Mesendoderm (in vitro differentiated cells): Measurements from ENCODE around the gene CAV2.

Experiments
- DNase-seq: peaks from one replicate; pipeline ENCODE4 v3.0.0; 2013
- H2AK5ac ChIP-seq: 2 replicates; pipeline ENCODE4 v1.6.1; 2013; ENCODE audit warnings: low read length, inconsistent platforms
- H2BK120ac ChIP-seq: 2 replicates; pipeline ENCODE4 v1.6.1; 2013; ENCODE audit warnings: low read depth, mild to moderate bottlenecking, low read length, moderate library complexity, mixed read lengths
- H2BK15ac ChIP-seq: replicated peaks from 2 replicates; pipeline ENCODE4 v1.6.1; 2013; ENCODE audit warnings: low read depth, mild to moderate bottlenecking, moderate library complexity
- H2BK5ac ChIP-seq: 2 replicates; pipeline ENCODE4 v1.6.1; 2013; ENCODE audit warnings: low read length, inconsistent platforms
- H3K18ac ChIP-seq: 2 replicates; pipeline ENCODE4 v1.6.1; 2013; ENCODE audit warnings: mild to moderate bottlenecking, low read length, mixed read lengths
- H3K23ac ChIP-seq: one replicate; pipeline ENCODE4 v1.6.1; 2013; ENCODE audit warnings: low read length
- H3K27ac ChIP-seq: 2 replicates; pipeline ENCODE4 v1.5.1; 2013; ENCODE audit warnings: low read depth, mild to moderate bottlenecking, inconsistent platforms, low read length, moderate library complexity
- H3K27me3 ChIP-seq: 2 replicates; pipeline ENCODE4 v1.6.1; 2013; ENCODE audit warnings: low read length, control low read depth, mild to moderate bottlenecking, inconsistent platforms; ENCODE audit not compliant: insufficient read depth, poor library complexity
- H3K36me3 ChIP-seq: 2 replicates; pipeline ENCODE4 v1.6.1; 2013; ENCODE audit warnings: low read length, inconsistent platforms; ENCODE audit not compliant: control insufficient read depth, insufficient read depth
- H3K4ac ChIP-seq: one replicate; pipeline ENCODE4 v1.6.1; 2013; ENCODE audit warnings: low read depth, mild to moderate bottlenecking, low read length, moderate library complexity
- H3K4me1 ChIP-seq: 2 replicates; pipeline ENCODE4 v1.6.1; 2013; ENCODE audit warnings: low read depth, low read length, inconsistent platforms; ENCODE audit not compliant: control insufficient read depth
- H3K4me2 ChIP-seq: 2 replicates; pipeline ENCODE4 v1.6.1; 2013; ENCODE audit warnings: low read length
- H3K4me3 ChIP-seq: 2 replicates; pipeline ENCODE4 v1.5.1; 2013; ENCODE audit warnings: mild to moderate bottlenecking, low read length
- H3K56ac ChIP-seq: one replicate; pipeline ENCODE4 v1.6.1; 2013; ENCODE audit warnings: low read length
- H3K79me1 ChIP-seq: 2 replicates; pipeline ENCODE4 v1.6.1; 2013; ENCODE audit warnings: low read length, inconsistent platforms
- H3K79me2 ChIP-seq: 2 replicates; pipeline ENCODE4 v1.6.1; 2013; ENCODE audit warnings: mild to moderate bottlenecking, low read length; ENCODE audit not compliant: control insufficient read depth, insufficient read depth
- H3K9ac ChIP-seq: 2 replicates; pipeline ENCODE4 v1.6.1; 2013; ENCODE audit warnings: low read length, inconsistent platforms
- H4K5ac ChIP-seq: one replicate; pipeline ENCODE4 v1.6.1; 2013; ENCODE audit warnings: low read length
- H4K8ac ChIP-seq: one replicate; pipeline ENCODE4 v1.6.1; 2013; ENCODE audit warnings: low read depth, mild to moderate bottlenecking, control low read depth, low read length, moderate library complexity
- WGBS: extraction: QIAGEN DNeasy Blood & Tissue Kit; methylation state at CpG from one replicate; pipeline ENCODE4 v1.1.7; 2013; ENCODE audit warnings: low lambda C conversion rate, missing lambda C conversion rate; ENCODE audit not compliant: insufficient coverage; ENCODE audit errors: extremely low coverage; 5-methylcytosine and 5-hydroxymethylcytosine counted together

Gene CAV2

DNA sequence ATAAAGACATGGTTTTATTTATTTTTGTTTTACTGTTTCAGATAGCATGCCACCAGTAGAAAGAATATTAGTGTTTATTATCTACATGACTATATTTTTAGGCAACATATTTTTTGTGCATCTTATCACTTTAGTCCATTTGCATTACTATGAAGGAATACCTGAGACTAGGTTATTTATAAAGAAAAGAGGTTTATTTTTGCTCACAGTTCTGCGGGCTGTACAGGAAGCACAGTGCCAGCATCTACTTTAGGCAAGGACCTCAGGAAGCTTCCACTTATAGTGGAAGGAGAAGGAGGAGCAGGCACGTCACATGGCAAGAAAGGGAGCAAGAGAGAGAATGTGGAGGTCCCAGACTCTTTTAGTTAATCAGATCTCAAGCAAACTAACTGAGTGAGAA lies 5.7 kb downstream of the CAV2 start:
- no peak overlapping the region for H2BK5ac ChIP-seq
- no peak overlapping the region for H4K8ac ChIP-seq
- no peaks in the 10 kb centered on the region for H3K79me2 ChIP-seq
- no peak overlapping the region for H3K23ac ChIP-seq
- H3K27ac ChIP-seq: no peak overlapping the region
- H3K4me1 ChIP-seq: no peaks in the 10 kb centered on the region
- H3K18ac ChIP-seq: no peak overlapping the region
- H3K27me3 ChIP-seq: no peaks in the 10 kb centered on the region
- WGBS: no CpG with 5 or more reads among the region's 2 CpGs
- no peak overlapping the region for H3K4ac ChIP-seq
- no peak overlapping the region for H3K4me3 ChIP-seq
- H3K4me2 ChIP-seq: no peak overlapping the region
- no peak overlapping the region for H3K56ac ChIP-seq
- no peak for DNase-seq
- H4K5ac ChIP-seq: no peak overlapping the region
- H3K36me3 ChIP-seq: no peaks in the 10 kb centered on the region
- no peak overlapping the region for H2BK120ac ChIP-seq
- no peak overlapping the region for H2AK5ac ChIP-seq
- H3K79me1 ChIP-seq: no peaks in the 10 kb centered on the region
- H3K9ac ChIP-seq: no peak overlapping the region
- no peak overlapping the region for H2BK15ac ChIP-seq

DNA sequence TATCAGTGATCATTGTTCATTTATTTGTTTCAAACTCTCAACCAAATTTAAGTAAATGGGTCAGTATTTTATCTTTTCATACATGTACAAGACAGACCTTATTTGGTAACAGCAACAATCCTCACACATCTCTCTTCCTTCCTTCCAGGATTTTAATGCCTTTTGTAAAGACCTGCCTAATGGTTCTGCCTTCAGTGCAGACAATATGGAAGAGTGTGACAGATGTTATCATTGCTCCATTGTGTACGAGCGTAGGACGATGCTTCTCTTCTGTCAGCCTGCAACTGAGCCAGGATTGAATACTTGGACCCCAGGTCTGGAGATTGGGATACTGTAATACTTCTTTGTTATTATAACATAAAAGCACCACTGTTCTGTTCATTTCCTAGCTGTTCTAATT lies 6.3 kb downstream of the CAV2 start:
- no peak overlapping the region for H4K8ac ChIP-seq
- H3K36me3 ChIP-seq: no peaks in the 10 kb centered on the region
- H2AK5ac ChIP-seq: no peak overlapping the region
- H3K18ac ChIP-seq: no peak overlapping the region
- H3K27me3 ChIP-seq: no peaks in the 10 kb centered on the region
- no peak overlapping the region for H3K56ac ChIP-seq
- H3K79me1 ChIP-seq: no peaks in the 10 kb centered on the region
- no peak overlapping the region for H3K9ac ChIP-seq
- no peak overlapping the region for H4K5ac ChIP-seq
- no peak overlapping the region for H3K4ac ChIP-seq
- H3K79me2 ChIP-seq: no peaks in the 10 kb centered on the region
- DNase-seq: no peak
- no peak overlapping the region for H3K4me2 ChIP-seq
- no peak overlapping the region for H3K23ac ChIP-seq
- no peak overlapping the region for H2BK120ac ChIP-seq
- no peak overlapping the region for H2BK5ac ChIP-seq
- no peak overlapping the region for H3K4me3 ChIP-seq
- no CpG with 5 or more reads among the region's 3 CpGs for WGBS
- H2BK15ac ChIP-seq: no peak overlapping the region
- no peaks in the 10 kb centered on the region for H3K4me1 ChIP-seq
- no peak overlapping the region for H3K27ac ChIP-seq

DNA sequence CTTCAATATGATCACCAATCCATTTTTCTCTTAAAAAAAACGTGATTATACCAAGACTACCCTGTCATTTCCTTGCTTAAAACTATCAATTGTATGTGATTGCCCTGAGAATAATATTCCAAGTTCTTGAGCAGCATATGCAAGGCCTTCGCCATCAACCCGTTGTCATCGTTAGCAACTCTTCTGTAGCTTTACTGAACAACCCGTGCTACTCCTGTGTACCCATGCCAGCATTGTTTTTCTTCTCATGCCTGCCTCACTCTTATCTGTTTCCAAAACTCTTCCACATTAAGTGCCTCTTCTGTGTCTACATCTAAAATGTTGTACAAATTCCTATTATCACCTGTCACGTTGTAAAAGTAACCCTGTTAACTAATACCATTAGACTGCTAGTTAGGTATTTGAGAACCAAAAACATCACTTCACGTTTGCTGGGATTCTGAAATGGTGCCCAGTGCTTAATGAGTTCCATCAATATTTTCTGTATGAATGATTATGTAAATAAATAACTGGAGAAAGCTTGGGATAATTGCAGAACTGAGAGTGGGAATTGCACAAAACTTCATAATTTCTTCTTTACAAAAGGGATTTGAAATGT lies 10.5 kb downstream of the CAV2 start:
- Histone ChIP-seq H3K4ac (no peak overlapping the region), H3K9ac (no peak overlapping the region), H3K4me2 (no peak overlapping the region), H2BK120ac (no peak overlapping the region), H3K23ac (no peak overlapping the region), H2BK15ac (no peak overlapping the region), H4K5ac (no peak overlapping the region), H3K27me3 (no peaks in the 10 kb centered on the region), H3K4me3 (no peak overlapping the region), H3K27ac (no peak overlapping the region), H3K79me2 (no peaks in the 10 kb centered on the region), H3K79me1 (no peaks in the 10 kb centered on the region), H3K4me1 (no peaks in the 10 kb centered on the region), H4K8ac (no peak overlapping the region), H3K18ac (no peak overlapping the region), H2AK5ac (no peak overlapping the region), H3K56ac (no peak overlapping the region), H2BK5ac (no peak overlapping the region), H3K36me3 (no peaks in the 10 kb centered on the region)
- DNase-seq: no peak
- WGBS: no CpG with 5 or more reads among the region's 7 CpGs

- Histone ChIP-seq H3K23ac (no peak overlapping the region), H3K56ac (no peak overlapping the region), H3K27ac (no peak overlapping the region)
These were observed 11.3 kb downstream of the CAV2 start for GRCh38 chr7:116510795-116511194.

DNA sequence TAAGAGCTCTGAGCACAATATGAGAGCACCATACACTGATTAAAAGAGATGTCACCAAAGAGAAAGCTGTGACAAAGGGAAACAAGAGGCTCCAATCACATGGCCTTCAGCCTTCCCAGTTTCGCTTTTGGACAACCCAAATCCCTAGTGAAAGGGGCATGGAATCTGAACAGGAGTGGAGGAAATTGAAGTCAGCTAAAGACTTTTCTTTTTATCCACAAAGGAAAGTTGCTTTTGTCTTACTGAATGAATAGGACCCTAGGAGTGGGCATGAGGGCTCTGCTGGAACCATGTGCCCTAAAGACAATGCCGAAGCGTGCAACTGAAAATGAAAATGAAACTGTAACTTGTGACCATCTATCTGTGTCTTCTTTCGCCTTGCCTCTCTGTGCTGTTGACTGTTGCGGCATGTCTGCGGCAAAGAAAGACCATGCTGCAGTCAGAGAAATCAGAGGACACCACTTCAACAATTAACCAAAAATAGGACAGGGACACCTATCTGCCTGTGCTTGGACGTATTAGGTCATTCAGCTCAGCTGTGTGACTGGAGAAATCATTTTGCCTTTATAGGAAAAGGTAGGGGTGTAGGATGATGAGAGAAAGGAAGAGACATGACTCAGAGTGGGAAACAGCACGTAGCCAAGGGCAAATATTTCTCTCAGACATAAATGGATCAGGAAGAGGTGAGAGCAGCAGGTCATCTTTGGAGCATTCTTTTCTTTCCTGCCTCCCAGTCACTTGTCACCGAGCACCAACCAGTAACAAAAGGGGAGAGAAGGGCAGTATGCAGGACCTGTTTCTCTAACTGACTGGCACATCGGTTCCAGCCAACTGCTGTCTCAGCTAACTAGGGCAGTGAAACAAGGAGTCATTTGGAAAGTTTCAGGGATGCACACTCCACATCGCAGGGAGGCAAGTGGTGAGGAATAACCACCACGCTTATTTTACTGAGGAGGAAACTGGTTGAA lies 12.3 kb downstream of the CAV2 start:
- Histone ChIP-seq H4K8ac (no peak overlapping the region), H3K4me2 (no peak overlapping the region), H3K79me2 (no peaks in the 10 kb centered on the region), H3K4me3 (no peak overlapping the region), H3K23ac (no peak overlapping the region), H2BK5ac (no peak overlapping the region), H3K9ac (no peak overlapping the region), H2BK120ac (no peak overlapping the region), H4K5ac (no peak overlapping the region), H3K56ac (no peak overlapping the region), H3K27ac (no peak overlapping the region), H3K36me3 (no peaks in the 10 kb centered on the region), H2BK15ac (no peak overlapping the region), H2AK5ac (no peak overlapping the region), H3K4me1 (no peaks in the 10 kb centered on the region), H3K27me3 (no peaks in the 10 kb centered on the region), H3K4ac (no peak overlapping the region), H3K79me1 (no peaks in the 10 kb centered on the region), H3K18ac (no peak overlapping the region)
- DNase-seq: no peak
- no CpG with 5 or more reads among the region's 12 CpGs for WGBS

More at GRCh38 chr7:116510795-116511194, 11.3 kb downstream of the CAV2 start:
- Histone ChIP-seq H2AK5ac (no peak overlapping the region), H2BK5ac (no peak overlapping the region), H3K79me1 (no peaks in the 10 kb centered on the region), H3K9ac (no peak overlapping the region), H4K8ac (no peak overlapping the region), H3K4me2 (no peak overlapping the region), H3K4me3 (no peak overlapping the region), H3K4me1 (no peaks in the 10 kb centered on the region), H3K27me3 (no peaks in the 10 kb centered on the region), H3K79me2 (no peaks in the 10 kb centered on the region), H2BK15ac (no peak overlapping the region), H2BK120ac (no peak overlapping the region), H3K36me3 (no peaks in the 10 kb centered on the region), H3K4ac (no peak overlapping the region), H3K18ac (no peak overlapping the region), H4K5ac (no peak overlapping the region)
- DNase-seq: no peak
